ENCODE measurements around the gene HS6ST2. TPM values are rescaled to one million over a fixed set of nuclear protein-coding genes. Genes with fewer than 3 reads are reported as not detected.

HS6ST2 gene
- total RNA-seq, 1 experiment from 2014 or later = 7.4 TPM

GRCh38 chrX:132622130-132622529 is 336.3 kb downstream of the HS6ST2 start:
- no peak overlapping the region for H3K27ac ChIP-seq (ENCODE audit: low read length)
- intact Hi-C loops (cut with micrococcal nuclease) = no loop called here
- BruUV-seq (replicated peaks) = no TSS peak
- no peaks in the 10 kb centered on the region for H4K20me1 ChIP-seq (ENCODE audit: low read length)
- H3K4me3 ChIP-seq (ENCODE audit: low read length) = no peak overlapping the region
- no peaks in the 10 kb centered on the region for H3K9me2 ChIP-seq (replicated peaks; ENCODE audit: low read length)
- no peak overlapping the region; the same call in 1 of the 2 replicates for H3K4me2 ChIP-seq (ENCODE audit: low read length)
- ChIA-PET POLR2A (ENCODE audit: unreplicated experiment) (no interaction called here), CTCF (interaction anchor here (0.6 kb wide), 1 partner anchor 386 kb away, joined by 10 read pairs; no protein-coding TSS in a partner anchor)
- ATAC-seq (peak; percentile 53; the same call in 1 of the 2 replicates), DNase-seq (peak; percentile 48)
- H3K27me3 ChIP-seq (ENCODE audit: low read length) = no peaks in the 10 kb centered on the region
- no peaks in the 10 kb centered on the region for H3K36me3 ChIP-seq (ENCODE audit: low read depth, low read length)
- H3F3A ChIP-seq (ENCODE audit: low read length, unreplicated experiment) = no peaks in the 10 kb centered on the region
- H3K9ac ChIP-seq (ENCODE audit: low read length) = no peak overlapping the region
- H3K79me2 ChIP-seq (ENCODE audit: low read length) = no peaks in the 10 kb centered on the region
- H3K4me1 ChIP-seq (ENCODE audit: insufficient read depth, low read length) = peaks cover 7% of the 10 kb centered on the region; the same call in 1 of the 2 replicates
- no peak overlapping the region for H2AFZ ChIP-seq (ENCODE audit: low read length)
- H3K9me3 ChIP-seq (ENCODE audit: low read length) = no peaks in the 10 kb centered on the region
- TF ChIP-seq EZH2 (IDR thresholded peaks at IDR 0.05; ENCODE audit: low read length, unreplicated experiment) (no peak), EZH2phosphoT487 (IDR thresholded peaks at IDR 0.05; ENCODE audit: borderline replicate concordance, low read length) (no peak), CTCF (conservative IDR thresholded peaks at IDR 0.05; ENCODE audit: low read depth, low read length) (no peak)

GRCh38 chrX:132618810-132619209 is 339.6 kb downstream of the HS6ST2 start:
- intact Hi-C loops (cut with micrococcal nuclease) = loop anchor here (10.0 kb wide), 1 partner anchor 534 kb away; no protein-coding TSS in a partner anchor
- H3F3A ChIP-seq (ENCODE audit: low read length, unreplicated experiment) = no peaks in the 10 kb centered on the region
- H3K9me3 ChIP-seq (ENCODE audit: low read length) = no peaks in the 10 kb centered on the region
- H3K27ac ChIP-seq (ENCODE audit: low read length) = no peak overlapping the region
- H3K79me2 ChIP-seq (ENCODE audit: low read length) = no peaks in the 10 kb centered on the region
- H3K36me3 ChIP-seq (ENCODE audit: low read depth, low read length) = no peaks in the 10 kb centered on the region
- TF ChIP-seq CTCF (conservative IDR thresholded peaks at IDR 0.05; ENCODE audit: low read depth, low read length) = no peak
- TF ChIP-seq EZH2 (IDR thresholded peaks at IDR 0.05; ENCODE audit: low read length, unreplicated experiment) = no peak
- TF ChIP-seq EZH2phosphoT487 (IDR thresholded peaks at IDR 0.05; ENCODE audit: borderline replicate concordance, low read length) = no peak
- ATAC-seq (no peak), DNase-seq (no peak)
- ChIA-PET POLR2A (ENCODE audit: unreplicated experiment) (no interaction called here), CTCF (no interaction called here)
- no peaks in the 10 kb centered on the region for H3K27me3 ChIP-seq (ENCODE audit: low read length)
- H3K4me1 ChIP-seq (ENCODE audit: insufficient read depth, low read length) = peaks cover 7% of the 10 kb centered on the region; the same call in 1 of the 2 replicates
- H3K9ac ChIP-seq (ENCODE audit: low read length) = no peak overlapping the region
- H2AFZ ChIP-seq (ENCODE audit: low read length) = no peak overlapping the region
- H4K20me1 ChIP-seq (ENCODE audit: low read length) = no peaks in the 10 kb centered on the region
- BruUV-seq (replicated peaks) = no TSS peak
- no peak overlapping the region for H3K4me3 ChIP-seq (ENCODE audit: low read length)
- H3K4me2 ChIP-seq (ENCODE audit: low read length) = no peak overlapping the region
- H3K9me2 ChIP-seq (replicated peaks; ENCODE audit: low read length) = no peaks in the 10 kb centered on the region

GRCh38 chrX:132615391-132616131 is 342.9 kb downstream of the HS6ST2 start:
- H4K20me1 ChIP-seq (ENCODE audit: low read length) = no peaks in the 10 kb centered on the region
- no peaks in the 10 kb centered on the region for H3K9me2 ChIP-seq (replicated peaks; ENCODE audit: low read length)
- H3K79me2 ChIP-seq (ENCODE audit: low read length) = no peaks in the 10 kb centered on the region
- DNase-seq (peak; percentile 55), ATAC-seq (peak; percentile 71)
- H3K27ac ChIP-seq (ENCODE audit: low read length) = no peak overlapping the region
- H3K4me2 ChIP-seq (ENCODE audit: low read length) = no peak overlapping the region
- intact Hi-C loops (cut with micrococcal nuclease) = loop anchor here (1.0 to 10.0 kb wide), 2 partner anchors 323 to 531 kb away; no protein-coding TSS in a partner anchor
- no peak overlapping the region for H2AFZ ChIP-seq (ENCODE audit: low read length)
- POLR2A ChIA-PET (ENCODE audit: unreplicated experiment) = interaction anchor here (0.5 kb wide), 1 partner anchor 188 kb away, joined by 4 read pairs; no protein-coding TSS in a partner anchor
- BruUV-seq (replicated peaks) = no TSS peak
- no peaks in the 10 kb centered on the region for H3K4me1 ChIP-seq (ENCODE audit: insufficient read depth, low read length)
- no peak overlapping the region for H3K4me3 ChIP-seq (ENCODE audit: low read length)
- no peaks in the 10 kb centered on the region for H3K9me3 ChIP-seq (ENCODE audit: low read length)
- no peak overlapping the region for H3K9ac ChIP-seq (ENCODE audit: low read length)
- no peak for TF ChIP-seq EZH2 (IDR thresholded peaks at IDR 0.05; ENCODE audit: low read length, unreplicated experiment)
- TF ChIP-seq EZH2phosphoT487 (IDR thresholded peaks at IDR 0.05; ENCODE audit: borderline replicate concordance, low read length) = no peak
- TF ChIP-seq CTCF (conservative IDR thresholded peaks at IDR 0.05; ENCODE audit: low read depth, low read length) = peak; percentile 74
- no peaks in the 10 kb centered on the region for H3K36me3 ChIP-seq (ENCODE audit: low read depth, low read length)
- H3K27me3 ChIP-seq (ENCODE audit: low read length) = no peaks in the 10 kb centered on the region
- CTCF ChIA-PET = interaction anchor here (0.5 to 2.8 kb wide), 3 partner anchors 21 to 389 kb away, joined by 3 to 18 read pairs (median 4); no protein-coding TSS in a partner anchor
- no peaks in the 10 kb centered on the region for H3F3A ChIP-seq (ENCODE audit: low read length, unreplicated experiment)
